ENCODE data around the gene CD82.

GRCh38 chr11:44531636-44532035 is 33.8 kb upstream of the CD82 start:
- TF ChIP-seq CTCF (IDR thresholded peaks at IDR 0.05): no peak
- TF ChIP-seq POLR2A (IDR thresholded peaks at IDR 0.05): no peak

Data from breast epithelium (tissue), 3 donors.